Activated naive CD8-positive, alpha-beta T cell (primary cell): ENCODE measurements around the gene KCNN3.

Experiments
- H3K27ac Mint-ChIP-seq: one replicate; pipeline ENCODE4 v1.8.0; 2021; ENCODE audit warnings: mixed read lengths
- H3K27me3 Mint-ChIP-seq: one replicate; pipeline ENCODE4 v1.8.0; 2021; ENCODE audit warnings: mixed read lengths
- H3K36me3 Mint-ChIP-seq: one replicate; pipeline ENCODE4 v1.8.0; 2021; ENCODE audit warnings: mixed read lengths
- H3K4me1 Mint-ChIP-seq: one replicate; pipeline ENCODE4 v1.8.0; 2021; ENCODE audit warnings: low read depth, mixed read lengths
- H3K4me3 Mint-ChIP-seq: one replicate; pipeline ENCODE4 v1.8.0; 2021; ENCODE audit warnings: mild to moderate bottlenecking, mixed read lengths
- H3K9me3 Mint-ChIP-seq: one replicate; pipeline ENCODE4 v1.8.0; 2021; ENCODE audit warnings: low read depth, mixed read lengths

Gene KCNN3

DNA sequence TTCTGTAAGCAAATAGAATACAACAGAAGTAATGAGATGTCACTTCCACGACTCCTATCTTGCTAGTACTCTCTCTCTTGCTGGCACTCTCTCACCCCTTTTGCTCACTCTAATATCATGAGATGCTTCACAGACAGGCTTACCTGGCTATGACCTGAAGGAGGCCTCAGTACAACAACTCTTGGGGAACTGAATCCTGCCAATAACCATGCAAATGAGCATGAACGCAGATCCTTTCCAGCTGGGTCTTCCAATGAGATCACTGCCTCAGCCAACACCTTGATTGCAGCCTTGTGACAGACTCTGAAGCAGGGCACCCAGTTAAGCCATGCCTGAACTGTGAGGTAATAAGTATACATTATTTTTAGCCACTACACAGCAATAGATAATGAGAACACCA is 209.0 kb downstream of the KCNN3 start:
- no peak overlapping the region for H3K27ac Mint-ChIP-seq

DNA sequence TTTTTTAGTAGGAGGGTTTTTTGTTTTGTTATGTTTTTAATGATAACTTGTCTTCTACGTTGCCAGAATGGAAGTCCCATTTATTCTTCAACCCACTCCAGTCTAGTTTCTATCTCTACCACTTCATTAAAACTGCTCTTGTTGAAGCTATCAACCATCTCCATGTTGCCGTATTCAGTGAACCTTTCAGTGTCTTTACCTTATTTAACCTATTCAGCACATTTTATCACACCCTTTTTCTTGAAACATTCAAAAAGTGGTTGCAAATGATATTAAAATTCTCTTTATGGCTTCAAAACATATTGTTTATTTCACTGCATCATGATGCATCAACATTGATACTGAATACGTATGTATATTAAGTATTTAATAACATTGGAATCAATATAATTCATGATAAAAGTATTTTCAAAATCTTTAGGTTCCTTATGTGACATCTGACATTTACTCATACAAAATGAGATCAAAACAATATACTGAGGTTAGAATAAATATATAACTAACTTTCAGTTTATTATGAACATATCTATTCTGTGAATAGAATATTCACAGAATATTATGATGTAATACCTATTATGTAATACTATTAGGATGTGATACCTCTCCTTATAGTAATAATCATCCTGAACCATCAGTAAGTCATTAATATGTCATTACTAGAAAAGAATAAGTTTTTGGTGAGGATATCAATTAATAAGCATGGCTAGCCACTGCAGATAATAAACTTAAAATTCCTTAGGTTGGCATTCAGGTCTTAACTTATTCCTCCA is 210.1 kb downstream of the KCNN3 start:
- Mint-ChIP-seq H3K4me1 (no peaks in the 10 kb centered on the region), H3K9me3 (no peaks in the 10 kb centered on the region), H3K4me3 (no peak overlapping the region), H3K36me3 (no peaks in the 10 kb centered on the region), H3K27me3 (peaks cover 25% of the 10 kb centered on the region), H3K27ac (no peak overlapping the region)

More for the DNA sequence above, 209.0 kb downstream of the KCNN3 start:
- H3K27me3 Mint-ChIP-seq = peaks cover 25% of the 10 kb centered on the region
- no peaks in the 10 kb centered on the region for H3K9me3 Mint-ChIP-seq
- H3K4me3 Mint-ChIP-seq = no peak overlapping the region
- H3K4me1 Mint-ChIP-seq = no peaks in the 10 kb centered on the region
- no peaks in the 10 kb centered on the region for H3K36me3 Mint-ChIP-seq

DNA sequence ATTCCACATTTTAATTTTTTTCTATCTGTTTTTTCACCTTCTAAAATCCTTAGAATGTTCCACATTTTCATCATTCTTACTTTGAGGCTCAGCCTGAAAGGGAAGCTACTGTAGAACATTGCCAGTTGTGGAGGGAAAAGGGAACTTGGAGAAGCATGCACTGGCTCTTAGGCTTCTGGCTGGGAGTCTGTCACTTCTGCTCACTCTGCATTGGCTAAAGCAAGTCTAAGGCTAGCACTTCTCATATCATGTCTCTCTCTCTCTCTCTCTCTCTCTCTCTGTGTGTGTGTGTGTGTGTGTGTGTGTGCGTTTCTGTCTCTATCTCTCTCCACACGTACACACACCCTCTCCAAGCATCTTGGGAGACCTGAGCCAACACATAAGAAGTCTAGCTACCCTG is 212.5 kb downstream of the KCNN3 start:
- Mint-ChIP-seq H3K27me3 (peaks cover 27% of the 10 kb centered on the region), H3K27ac (no peak overlapping the region), H3K36me3 (no peaks in the 10 kb centered on the region), H3K9me3 (no peaks in the 10 kb centered on the region), H3K4me3 (no peak overlapping the region), H3K4me1 (no peaks in the 10 kb centered on the region)

DNA sequence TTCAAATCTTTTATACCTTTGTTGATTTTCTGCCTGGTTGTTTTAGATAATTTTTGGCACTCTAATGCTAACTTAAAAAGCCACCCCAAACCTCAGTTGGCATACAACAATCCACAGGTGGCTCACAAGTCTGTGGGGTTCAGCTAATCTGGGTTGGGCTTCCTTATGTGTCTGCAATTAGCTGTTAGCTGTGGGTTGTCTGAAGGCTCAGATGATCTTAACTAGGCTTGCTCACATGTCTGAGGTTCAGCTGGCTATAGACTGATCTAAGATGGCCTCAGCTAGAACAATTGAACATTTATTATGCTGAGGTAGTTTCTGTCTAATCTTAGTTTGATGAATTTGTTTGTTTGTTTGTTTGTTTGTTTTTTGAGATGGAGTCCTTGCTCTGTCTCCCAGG is 217.2 kb downstream of the KCNN3 start:
- Mint-ChIP-seq H3K36me3 (peaks cover 3% of the 10 kb centered on the region), H3K27me3 (peaks cover 13% of the 10 kb centered on the region), H3K27ac (no peak overlapping the region), H3K4me3 (no peak overlapping the region), H3K9me3 (no peaks in the 10 kb centered on the region), H3K4me1 (no peaks in the 10 kb centered on the region)
